Keratinocyte (primary cell): ENCODE measurements around the gene NTSR2. TPM values are rescaled to one million over a fixed set of nuclear protein-coding genes. Genes with fewer than 3 reads are reported as not detected.

Experiments used
- DNase-seq: peaks from one replicate; pipeline ENCODE4 v3.0.0-alpha.2; 2011; ENCODE audit warnings: low read depth, missing footprints, low spot score
- FAIRE-seq: peaks from 2 replicates; lab custom pipeline; 2011; peaks lifted over from hg19 to GRCh38; lab: Jason Lieb, UNC
- H2AFZ ChIP-seq: 2 replicates; pipeline ENCODE4 v1.6.0; 2012; ENCODE audit warnings: low read length, control low read depth, inconsistent platforms; ENCODE audit not compliant: control insufficient read depth
- H3K27ac ChIP-seq: 2 replicates; pipeline ENCODE4 v1.5.1; 2011; ENCODE audit warnings: low read length; ENCODE audit not compliant: control insufficient read depth, insufficient read depth
- H3K27me3 ChIP-seq: 3 replicates; pipeline ENCODE4 v1.6.0; 2011; ENCODE audit warnings: low read length; ENCODE audit not compliant: control insufficient read depth, insufficient read depth; ENCODE audit errors: extremely low read depth
- H3K36me3 ChIP-seq, 2 experiments: 2 replicates in 1 of 2; 3 replicates in 1 of 2; pipeline ENCODE4 v1.5.1; 2011; ENCODE audit warnings: low read length in 2 of 2, mild to moderate bottlenecking in 1 of 2; ENCODE audit not compliant: control insufficient read depth in 2 of 2, insufficient read depth in 2 of 2; ENCODE audit errors: extremely low read depth in 1 of 2
- H3K4me1 ChIP-seq: 3 replicates; pipeline ENCODE4 v1.5.1; 2011; ENCODE audit warnings: low read length; ENCODE audit not compliant: control insufficient read depth, insufficient read depth; ENCODE audit errors: extremely low read depth
- H3K4me2 ChIP-seq: 3 replicates; pipeline ENCODE4 v1.6.0; 2011; ENCODE audit warnings: low read depth, low read length; ENCODE audit not compliant: control insufficient read depth, insufficient read depth; ENCODE audit errors: extremely low read depth
- H3K4me3 ChIP-seq, 3 experiments: fragments of 200-600 bp in 1 of 3; sonication (generic) in 1 of 3; 2 replicates in 2 of 3; 3 replicates in 1 of 3; pipeline ENCODE4 v1.5.1; 2011 to 2016; ENCODE audit warnings: low read length in 3 of 3, mild to moderate bottlenecking in 3 of 3, control low read depth in 2 of 3, inconsistent platforms in 1 of 3, low read depth in 1 of 3, mixed read lengths in 1 of 3, mixed run types in 1 of 3, moderate library complexity in 1 of 3; ENCODE audit not compliant: control insufficient read depth in 2 of 3, insufficient read depth in 2 of 3; ENCODE audit errors: extremely low read depth in 1 of 3
- H3K79me2 ChIP-seq: 2 replicates; pipeline ENCODE4 v1.6.0; 2012; ENCODE audit warnings: low read length; ENCODE audit not compliant: control insufficient read depth, insufficient read depth
- H3K9ac ChIP-seq: 3 replicates; pipeline ENCODE4 v1.6.0; 2011; ENCODE audit warnings: low read length; ENCODE audit not compliant: control insufficient read depth, insufficient read depth; ENCODE audit errors: extremely low read depth
- H3K9me1 ChIP-seq: 3 replicates; pipeline ENCODE4 v1.6.0; 2011; ENCODE audit warnings: low read length; ENCODE audit not compliant: control insufficient read depth, insufficient read depth; ENCODE audit errors: extremely low read depth
- H3K9me3 ChIP-seq: 2 replicates; pipeline ENCODE4 v1.5.1; 2012; ENCODE audit warnings: low read depth, low read length; ENCODE audit not compliant: control insufficient read depth
- H4K20me1 ChIP-seq: 3 replicates; pipeline ENCODE4 v1.6.0; 2011; ENCODE audit warnings: low read length; ENCODE audit not compliant: control insufficient read depth, insufficient read depth; ENCODE audit errors: extremely low read depth
- EZH2 ChIP-seq: IDR thresholded peaks from one replicate; pipeline ENCODE4 v1.6.1; 2012; ENCODE audit warnings: inconsistent platforms, mild to moderate bottlenecking, low read length, moderate library complexity
- dilution Hi-C: fragments of 300-500 bp; cut with MboI; formaldehyde crosslinking; loops from one replicate; pipeline ENCODE4 v1.7.0; 2020; ENCODE audit warnings: low sequenced_read_pairs; ENCODE audit not compliant: extremely low pct_ligation_motif_present
- polyA plus RNA-seq, 5 experiments: library from polyadenylated mRNA; depleted of rRNA in 3 of 5; stranded (reverse) in 3 of 5; stranded (forward) in 1 of 5; unstranded in 1 of 5; fragments of >200 nt; gene quantifications; 1 replicate in 1 of 5; 2 replicates in 3 of 5; 3 replicates in 1 of 5; pipeline versions ENCODE4 v1.2.1 to v1.2.3, GENCODE V29; 2011 to 2012; ENCODE audit warnings: missing spikeins in 2 of 5, low read depth in 1 of 5, low replicate concordance in 1 of 5
- TF ChIP-seq, protein P1 (sequence below), 3 experiments: IDR thresholded peaks in 1 of 3; conservative IDR thresholded peaks in 1 of 3; optimal IDR thresholded peaks in 1 of 3; 2 replicates in 2 of 3; 3 replicates in 1 of 3; pipeline versions ENCODE3 to v1.5.1; 2011; ENCODE audit warnings: low read length in 3 of 3, mild to moderate bottlenecking in 3 of 3, moderate library complexity in 2 of 3, control low read depth in 1 of 3, inconsistent platforms in 1 of 3; ENCODE audit not compliant: insufficient read depth in 2 of 3; ENCODE audit errors: extremely low read depth in 1 of 3

Gene NTSR2
- polyA plus RNA-seq, 1 donor (not counting 4 experiments of a cell fraction or from before 2014, with no cell fraction given) = not detected

DNA sequence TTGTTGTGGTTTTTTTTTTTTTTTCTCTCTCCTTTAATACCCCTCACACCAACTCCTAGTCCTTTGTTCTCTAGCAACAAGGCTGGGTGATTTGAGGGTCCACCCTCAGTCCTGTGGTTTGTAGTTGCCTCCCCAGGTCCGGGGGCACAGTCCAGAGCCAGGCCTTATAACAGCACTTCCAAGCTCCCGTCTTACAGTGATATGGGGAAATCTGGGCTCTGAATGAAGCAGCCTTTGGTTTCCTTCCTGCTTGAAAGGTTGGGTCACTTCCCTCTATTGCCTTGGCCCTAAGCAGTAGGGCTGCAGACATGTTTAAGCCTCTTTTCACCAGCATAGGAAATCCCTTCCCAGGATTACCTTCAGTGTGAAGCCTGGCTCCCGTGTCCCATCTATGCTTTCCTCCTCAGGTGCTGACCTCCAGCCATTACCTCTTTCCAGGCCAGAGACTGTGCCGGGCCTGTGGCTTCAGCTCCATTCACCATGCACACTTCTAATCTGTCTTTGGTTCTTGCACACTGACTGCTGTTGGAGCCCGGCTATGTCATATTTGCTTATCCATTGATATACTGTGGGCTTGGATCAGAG is 21.2 kb upstream of the NTSR2 start:
- FAIRE-seq (no peak), DNase-seq (no peak)
- Histone ChIP-seq H3K4me3 (no peak overlapping the region), H3K9me1 (no peaks in the 10 kb centered on the region), H3K9me3 (no peaks in the 10 kb centered on the region), H3K4me2 (no peak overlapping the region), H3K27me3 (no peaks in the 10 kb centered on the region), H3K9ac (no peak overlapping the region), H3K27ac (no peak overlapping the region), H3K36me3 (no peaks in the 10 kb centered on the region), H3K4me1 (peaks cover 10% of the 10 kb centered on the region), H4K20me1 (no peaks in the 10 kb centered on the region), H3K79me2 (no peaks in the 10 kb centered on the region), H2AFZ (no peak overlapping the region)
- TF ChIP-seq, protein P1, sequence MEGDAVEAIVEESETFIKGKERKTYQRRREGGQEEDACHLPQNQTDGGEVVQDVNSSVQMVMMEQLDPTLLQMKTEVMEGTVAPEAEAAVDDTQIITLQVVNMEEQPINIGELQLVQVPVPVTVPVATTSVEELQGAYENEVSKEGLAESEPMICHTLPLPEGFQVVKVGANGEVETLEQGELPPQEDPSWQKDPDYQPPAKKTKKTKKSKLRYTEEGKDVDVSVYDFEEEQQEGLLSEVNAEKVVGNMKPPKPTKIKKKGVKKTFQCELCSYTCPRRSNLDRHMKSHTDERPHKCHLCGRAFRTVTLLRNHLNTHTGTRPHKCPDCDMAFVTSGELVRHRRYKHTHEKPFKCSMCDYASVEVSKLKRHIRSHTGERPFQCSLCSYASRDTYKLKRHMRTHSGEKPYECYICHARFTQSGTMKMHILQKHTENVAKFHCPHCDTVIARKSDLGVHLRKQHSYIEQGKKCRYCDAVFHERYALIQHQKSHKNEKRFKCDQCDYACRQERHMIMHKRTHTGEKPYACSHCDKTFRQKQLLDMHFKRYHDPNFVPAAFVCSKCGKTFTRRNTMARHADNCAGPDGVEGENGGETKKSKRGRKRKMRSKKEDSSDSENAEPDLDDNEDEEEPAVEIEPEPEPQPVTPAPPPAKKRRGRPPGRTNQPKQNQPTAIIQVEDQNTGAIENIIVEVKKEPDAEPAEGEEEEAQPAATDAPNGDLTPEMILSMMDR (optimal IDR thresholded peaks at IDR 0.05 in 1 of 3, IDR thresholded peaks at IDR 0.05 in 1 of 3, conservative IDR thresholded peaks at IDR 0.05 in 1 of 3; ENCODE audit: extremely low read depth in 1 of 3, insufficient read depth in 2 of 3, low read length in 3 of 3) = no peak
- no peak for TF ChIP-seq EZH2
- dilution Hi-C loops = loop anchor here (25.0 kb wide), 1 partner anchor 96 kb away; no protein-coding TSS in a partner anchor

DNA sequence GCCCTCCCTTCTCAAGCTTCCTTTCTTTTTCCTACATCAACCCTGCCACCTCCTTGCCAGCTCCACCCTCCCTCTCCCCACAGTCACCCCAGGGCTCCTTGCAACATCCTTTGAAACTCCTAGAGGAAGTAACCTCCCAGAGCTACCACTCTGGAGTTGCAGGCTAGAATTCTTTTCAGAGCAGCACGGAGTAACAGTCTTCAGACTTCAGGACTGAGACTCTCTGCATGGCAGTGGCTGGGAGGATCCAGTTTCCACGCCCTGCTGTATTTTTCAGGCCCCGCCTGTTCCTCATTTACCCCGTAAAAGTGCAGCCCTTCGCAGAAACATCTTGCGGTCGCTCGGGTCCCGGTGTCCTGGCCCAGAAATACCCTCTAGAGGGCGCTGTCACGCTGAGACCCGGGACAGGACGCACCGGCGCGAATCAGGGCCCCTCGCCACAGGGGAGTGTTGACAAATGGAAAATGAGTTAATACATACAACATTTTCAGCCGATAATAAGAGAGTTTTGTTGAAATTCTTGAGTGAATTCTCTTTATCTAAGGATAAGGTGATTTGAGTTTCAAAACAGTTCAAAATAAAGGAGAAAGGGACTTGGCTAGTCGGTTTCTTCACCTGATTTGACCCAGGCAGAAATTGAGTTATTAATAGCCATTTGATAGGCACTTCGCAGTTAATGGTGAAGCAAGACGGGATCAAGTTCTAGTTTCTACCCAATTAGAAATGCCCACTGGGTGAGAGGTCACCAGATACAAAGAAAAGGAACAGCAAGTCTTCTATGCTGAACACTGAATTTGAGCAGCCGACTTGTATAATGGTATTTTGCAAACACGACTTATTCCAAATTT is 18.5 kb upstream of the NTSR2 start:
- DNase-seq = no peak
- dilution Hi-C loops = loop anchor here (25.0 kb wide), 1 partner anchor 99 kb away; no protein-coding TSS in a partner anchor
- peaks cover 11% of the 10 kb centered on the region for H3K27me3 ChIP-seq
- H3K4me3 ChIP-seq = peak overlapping the region in 2 of 3 experiments; percentile 24 to 64
- H3K79me2 ChIP-seq = no peaks in the 10 kb centered on the region
- peak overlapping the region; percentile 82 for H3K4me2 ChIP-seq
- TF ChIP-seq, protein P1 (optimal IDR thresholded peaks at IDR 0.05 in 1 of 3, IDR thresholded peaks at IDR 0.05 in 1 of 3, conservative IDR thresholded peaks at IDR 0.05 in 1 of 3; ENCODE audit: extremely low read depth in 1 of 3, insufficient read depth in 2 of 3, low read length in 3 of 3) = peak; percentile 84 to 88 (median 86)
- TF ChIP-seq EZH2 = no peak
- H2AFZ ChIP-seq = peak overlapping the region; percentile 76
- H3K9me3 ChIP-seq = no peaks in the 10 kb centered on the region
- no peaks in the 10 kb centered on the region for H3K36me3 ChIP-seq
- H4K20me1 ChIP-seq = no peaks in the 10 kb centered on the region
- H3K27ac ChIP-seq = no peak overlapping the region
- H3K4me1 ChIP-seq = peaks cover 10% of the 10 kb centered on the region
- FAIRE-seq = no peak
- peak overlapping the region; percentile 35 for H3K9ac ChIP-seq
- no peaks in the 10 kb centered on the region for H3K9me1 ChIP-seq
